ENCODE data around the gene ST6GAL2.
A peak's percentile ranks its signal among the peaks of the same experiment; 100 is the strongest.

ST6GAL2 gene

DNA sequence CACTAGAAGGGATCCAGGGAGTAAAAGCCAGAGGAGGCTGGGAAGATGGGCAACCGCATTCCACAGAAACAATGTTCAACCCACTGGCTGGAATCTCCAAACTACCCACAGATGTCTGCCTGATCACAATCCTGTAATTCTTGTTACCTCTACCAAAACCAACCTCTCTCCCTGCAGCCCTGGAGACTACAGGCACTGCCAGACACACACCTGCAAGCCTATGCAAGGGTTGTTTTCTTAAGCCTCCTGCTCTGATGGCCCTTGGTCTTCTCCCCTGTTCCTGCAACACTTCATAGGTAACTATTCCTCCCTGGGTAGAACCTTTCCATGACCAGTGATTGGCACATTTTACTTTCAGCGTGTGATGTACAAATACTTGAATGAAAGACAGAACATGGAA is 21.9 kb downstream of the ST6GAL2 start:
- DNase-seq (ENCODE audit: low spot score): no peak

DNA sequence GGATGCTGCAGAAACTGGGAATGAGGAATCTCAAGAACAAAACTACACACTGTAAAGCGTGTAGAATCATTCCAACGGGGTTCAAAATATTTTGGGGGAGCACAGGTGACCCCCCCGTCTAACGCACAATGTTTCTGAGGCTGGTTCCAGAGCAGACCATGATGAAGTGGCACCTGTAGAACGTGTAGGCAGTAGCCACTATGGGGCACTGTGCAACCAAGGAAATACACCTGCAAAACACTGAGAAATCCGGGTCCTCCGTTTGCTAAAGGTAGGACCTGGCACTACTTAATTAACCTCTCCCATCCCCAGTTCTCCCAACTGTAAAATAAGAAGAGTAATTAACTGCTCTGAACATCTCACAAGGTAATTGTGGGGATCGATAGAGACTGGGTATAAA is 22.6 kb downstream of the ST6GAL2 start:
- DNase-seq (ENCODE audit: low spot score): no peak

DNA sequence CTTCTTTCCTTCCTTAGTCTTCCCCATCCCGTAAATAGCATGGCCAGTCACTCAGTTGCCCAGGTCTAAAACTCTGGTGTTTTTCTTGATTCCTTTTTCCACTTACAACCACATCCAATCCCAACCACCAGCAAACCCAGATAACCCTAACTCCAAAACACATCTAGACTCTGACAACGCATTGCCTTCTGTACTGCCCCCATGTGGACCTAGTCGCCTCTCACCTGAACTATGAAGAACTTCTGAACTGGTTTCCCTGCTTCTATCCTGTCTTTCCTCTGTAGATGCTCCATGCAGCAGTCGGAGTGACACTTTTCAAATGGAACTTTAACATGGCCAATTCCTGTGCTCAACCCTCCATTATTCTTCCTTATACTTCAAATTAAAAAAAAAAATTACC is 26.5 kb downstream of the ST6GAL2 start:
- DNase-seq (ENCODE audit: low spot score): no peak

DNA sequence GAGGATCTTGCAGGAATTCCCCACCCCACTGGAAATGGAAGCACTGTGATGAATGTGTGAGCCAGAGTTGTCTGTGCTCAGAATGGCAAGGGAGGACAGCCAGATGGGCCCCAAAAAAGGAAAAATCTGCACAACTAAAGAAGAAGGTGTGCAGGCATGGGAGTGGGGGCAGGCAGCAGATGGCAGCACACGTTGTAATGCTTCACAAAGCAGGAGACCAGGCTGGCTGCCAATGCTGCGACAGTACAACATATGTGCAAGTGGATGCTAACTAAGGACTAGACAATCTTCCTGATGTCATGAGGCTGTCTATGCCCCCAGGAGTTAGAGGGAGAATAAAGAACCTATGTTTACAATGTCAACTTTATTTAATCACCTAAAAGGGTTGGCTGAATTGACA is 27.2 kb downstream of the ST6GAL2 start:
- DNase-seq (ENCODE audit: low spot score): peak; percentile 31

DNA sequence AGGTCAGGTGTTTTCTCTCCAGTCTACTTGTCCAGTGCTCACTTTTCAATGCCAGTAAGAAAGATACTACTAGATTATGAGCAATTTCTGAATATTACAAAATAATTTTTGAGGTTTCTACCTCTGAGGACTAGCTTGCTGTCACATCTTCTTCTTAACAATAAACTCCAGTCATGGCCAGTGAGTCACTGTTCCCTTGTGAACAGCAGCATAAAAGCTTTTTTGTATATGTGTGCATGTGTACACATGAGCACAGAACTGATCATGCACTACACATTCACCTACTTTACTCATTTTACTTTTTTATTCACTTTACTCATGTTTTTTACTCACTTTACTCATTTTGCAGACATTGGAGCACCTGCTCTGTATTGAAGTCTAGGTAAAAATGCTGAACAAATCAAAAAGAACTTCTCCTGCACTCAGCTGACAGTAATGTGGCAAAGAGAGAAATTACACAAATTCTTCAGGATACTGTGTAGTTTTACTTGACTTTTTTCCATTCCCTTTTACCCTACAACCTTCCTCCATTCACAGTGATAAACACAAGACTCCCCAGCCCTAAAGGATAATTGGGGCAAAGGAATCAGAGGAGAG is 28.0 kb downstream of the ST6GAL2 start:
- no peak for DNase-seq (ENCODE audit: low spot score)

DNA sequence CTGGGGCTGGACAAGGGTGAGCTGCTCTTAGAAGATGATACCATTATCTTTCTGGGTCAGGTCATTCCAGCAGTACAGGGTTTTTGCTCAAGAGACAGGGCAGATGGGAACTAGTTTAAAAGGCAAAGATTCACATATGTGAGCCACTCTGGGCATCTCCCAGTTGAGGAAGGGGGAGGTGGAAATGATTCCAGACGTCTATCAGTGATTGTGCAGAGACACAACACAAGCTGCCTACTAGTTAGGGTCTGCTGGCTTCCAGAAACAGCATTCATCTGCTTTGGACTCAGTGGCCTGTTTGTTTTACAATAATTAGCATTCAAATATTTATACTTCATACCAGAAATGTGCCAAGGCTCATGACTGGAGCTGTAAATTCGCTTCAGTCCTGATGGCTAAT is 32.3 kb downstream of the ST6GAL2 start:
- no peak for DNase-seq (ENCODE audit: low spot score)

DNA sequence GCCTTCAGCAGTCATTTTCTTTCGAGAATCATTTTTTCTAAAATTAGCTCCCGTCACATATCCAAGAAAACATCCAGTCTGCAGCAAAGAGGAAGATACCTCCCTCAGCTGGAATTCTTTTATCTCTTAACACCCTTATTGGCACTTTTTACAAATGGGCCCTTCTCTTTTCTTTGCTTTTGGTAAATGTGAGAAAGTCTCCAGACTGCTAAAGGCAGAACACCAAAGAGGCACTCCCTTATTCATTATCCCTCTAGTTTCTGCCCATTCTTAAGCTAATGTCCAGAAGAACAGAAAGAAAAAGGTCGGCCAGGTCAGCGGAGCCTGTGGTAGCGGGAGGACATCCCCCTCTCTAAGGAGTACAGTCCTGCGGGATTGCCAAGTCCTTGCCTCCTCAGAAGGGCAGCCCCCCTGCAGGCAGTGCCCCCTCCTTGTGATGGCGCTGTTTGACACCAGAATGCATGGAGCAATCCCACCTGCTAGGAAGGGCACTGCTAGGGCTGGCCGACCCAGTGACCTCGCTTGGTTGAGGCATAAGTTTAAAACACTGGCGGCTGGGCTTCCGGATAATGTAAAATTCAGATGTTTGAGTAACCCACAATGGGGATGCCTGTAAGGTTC is 34.0 kb downstream of the ST6GAL2 start:
- no peak for DNase-seq (ENCODE audit: low spot score)

DNA sequence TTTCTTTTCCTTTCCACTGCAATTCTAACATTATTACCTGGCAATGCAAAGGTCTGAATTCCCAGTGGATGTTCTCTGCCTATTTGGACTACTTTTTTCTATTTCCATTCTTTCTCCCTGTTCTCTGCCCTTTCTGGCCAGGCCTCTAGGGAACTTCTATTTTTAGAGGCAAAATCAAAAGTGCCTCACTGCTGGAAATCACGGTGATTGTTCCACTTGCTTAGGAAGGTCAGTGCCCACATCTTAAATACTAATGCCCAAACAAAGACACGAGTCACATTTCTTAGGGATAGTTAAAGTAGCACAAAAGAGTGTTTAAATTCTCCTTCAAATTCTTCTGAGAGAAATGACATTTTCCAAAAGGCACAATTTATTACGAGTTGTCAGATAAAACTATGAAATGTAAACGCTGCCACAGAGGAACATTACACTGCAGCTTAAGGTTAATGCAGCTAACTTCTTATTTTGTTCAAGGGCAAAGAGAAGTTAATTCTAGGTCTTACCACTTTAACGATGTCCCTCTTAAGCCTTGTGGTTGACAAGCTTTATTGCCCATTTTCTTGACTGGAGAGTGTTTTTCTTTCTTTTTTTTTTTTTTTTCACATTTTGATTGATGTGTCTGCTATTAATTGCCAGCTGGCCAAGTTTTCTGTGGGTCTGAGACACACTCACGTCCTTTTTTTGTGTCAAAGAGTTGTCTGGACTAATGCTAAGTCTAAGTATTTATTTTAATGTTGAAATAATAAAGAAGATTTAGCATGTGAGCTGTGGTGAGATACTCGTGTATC is 34.7 kb downstream of the ST6GAL2 start:
- no peak for DNase-seq (ENCODE audit: low spot score)

DNA sequence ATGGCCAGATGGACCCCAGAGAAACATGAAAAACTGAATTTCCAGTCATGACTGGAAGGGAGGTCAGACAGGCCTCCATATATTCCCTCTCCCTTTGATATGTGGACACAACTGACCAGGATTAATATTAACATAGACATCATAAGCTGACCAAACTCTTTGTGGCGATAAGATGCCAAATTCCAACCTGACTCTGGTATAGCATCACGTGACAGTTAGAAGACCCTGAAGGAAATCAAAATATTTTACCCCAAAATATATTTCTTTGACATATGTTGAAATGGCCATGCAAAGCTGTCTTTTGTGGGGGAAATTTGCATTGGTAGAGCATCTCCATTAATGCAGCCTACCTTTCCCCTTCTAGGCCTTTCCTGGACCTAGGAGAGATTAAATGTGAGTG is 36.7 kb downstream of the ST6GAL2 start:
- DNase-seq (ENCODE audit: low spot score): no peak

DNA sequence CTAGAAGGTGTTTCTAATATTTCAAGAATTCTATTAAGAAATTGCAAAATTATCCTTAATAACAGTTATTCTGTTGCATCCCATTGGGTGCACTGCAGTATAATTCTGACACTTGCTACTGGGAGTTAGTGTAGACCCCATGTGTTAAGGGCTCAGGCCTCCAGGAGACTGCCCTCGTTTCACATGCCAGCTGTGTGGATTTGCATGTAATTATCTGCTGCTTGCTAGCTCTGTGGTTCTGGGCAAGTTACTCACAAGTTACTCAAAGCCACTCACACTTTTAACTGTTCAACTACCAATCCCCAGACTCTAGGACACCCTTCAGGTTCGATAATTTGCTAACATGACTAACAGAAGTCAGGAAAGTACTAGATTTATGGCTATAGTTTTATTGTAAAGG is 38.6 kb downstream of the ST6GAL2 start:
- no peak for DNase-seq (ENCODE audit: low spot score)

DNA sequence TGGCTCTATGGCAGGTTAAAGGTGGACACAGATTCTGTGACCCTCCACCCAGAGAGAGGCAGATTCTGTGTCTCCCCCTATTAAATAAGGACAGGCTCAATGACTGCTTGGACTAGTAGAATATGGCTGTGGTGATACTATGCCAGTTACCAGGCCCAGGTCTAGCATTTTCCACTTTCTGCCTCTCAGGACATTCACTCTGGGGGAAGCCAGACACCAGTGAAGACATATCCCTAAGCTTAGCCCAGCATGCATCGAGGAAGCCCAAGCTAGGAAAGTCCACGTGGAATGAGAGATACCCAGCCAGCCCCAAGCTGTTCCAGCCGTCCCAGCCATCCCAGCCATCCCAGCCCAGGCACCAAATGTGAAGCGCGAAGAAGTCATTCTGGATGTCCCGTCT is 40.3 kb downstream of the ST6GAL2 start:
- DNase-seq (ENCODE audit: low spot score): no peak

DNA sequence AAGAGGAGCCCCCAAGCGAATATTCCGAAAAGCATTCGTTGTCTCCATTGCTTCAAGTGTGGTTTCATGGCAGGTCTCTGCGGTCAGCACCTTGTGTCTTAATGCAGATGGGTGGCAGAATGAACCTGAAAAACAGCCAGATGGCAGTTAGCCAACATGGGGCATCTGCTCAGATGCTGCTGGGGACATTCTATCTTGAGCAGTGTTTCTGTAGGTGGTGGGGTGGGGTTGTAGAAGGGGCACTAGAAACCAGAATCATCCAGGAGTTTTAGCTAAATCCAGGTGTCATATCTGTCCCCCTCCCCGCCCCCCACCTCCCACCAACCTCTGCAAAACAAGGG is 42.1 kb downstream of the ST6GAL2 start:
- DNase-seq (ENCODE audit: low spot score): no peak

DNA sequence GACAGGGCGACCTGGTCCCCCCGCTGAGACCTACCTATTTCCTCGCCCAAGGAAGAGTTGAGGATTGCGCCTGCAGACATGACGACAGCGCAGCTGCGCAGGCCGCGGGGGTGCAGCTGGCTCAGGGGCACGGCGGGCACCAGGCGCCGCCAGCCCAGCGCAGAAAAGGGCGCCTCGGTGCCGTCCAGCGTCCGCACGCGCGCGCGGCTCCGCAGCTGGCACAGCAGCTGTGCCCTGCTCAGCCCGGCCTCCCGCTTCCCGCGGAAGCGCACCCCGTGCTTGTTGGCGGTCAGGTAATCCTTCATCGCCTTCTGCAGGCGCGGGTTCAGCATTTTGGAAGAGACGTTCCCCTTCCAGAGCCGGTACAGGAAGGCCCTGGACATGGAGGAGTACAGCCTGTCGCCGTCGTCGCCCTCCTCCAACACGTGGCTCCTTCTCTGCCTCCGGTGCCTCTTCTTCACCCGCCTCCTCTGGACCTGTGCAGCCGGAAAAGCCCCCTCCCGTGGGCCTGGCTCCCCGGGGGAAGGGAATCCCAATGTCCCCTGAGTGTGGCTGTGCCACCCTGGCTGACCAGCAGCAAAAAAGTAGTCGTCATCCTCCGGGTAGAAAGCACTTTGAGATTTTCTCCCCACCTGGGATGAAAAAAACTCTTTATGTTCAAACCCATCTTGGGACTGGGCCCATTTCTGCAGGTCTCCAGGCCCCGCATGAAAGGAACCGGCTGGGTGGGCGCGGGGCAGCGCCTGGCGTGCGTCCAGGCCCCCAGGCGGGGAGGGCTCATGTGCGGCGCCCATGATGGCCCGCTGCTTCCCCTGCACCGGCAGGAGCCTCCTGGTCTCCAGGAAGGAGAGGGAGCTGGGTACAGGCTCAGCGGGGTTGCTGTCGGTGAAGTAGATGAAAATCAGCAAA is 42.7 kb downstream of the ST6GAL2 start:
- DNase-seq (ENCODE audit: low spot score): no peak

DNA sequence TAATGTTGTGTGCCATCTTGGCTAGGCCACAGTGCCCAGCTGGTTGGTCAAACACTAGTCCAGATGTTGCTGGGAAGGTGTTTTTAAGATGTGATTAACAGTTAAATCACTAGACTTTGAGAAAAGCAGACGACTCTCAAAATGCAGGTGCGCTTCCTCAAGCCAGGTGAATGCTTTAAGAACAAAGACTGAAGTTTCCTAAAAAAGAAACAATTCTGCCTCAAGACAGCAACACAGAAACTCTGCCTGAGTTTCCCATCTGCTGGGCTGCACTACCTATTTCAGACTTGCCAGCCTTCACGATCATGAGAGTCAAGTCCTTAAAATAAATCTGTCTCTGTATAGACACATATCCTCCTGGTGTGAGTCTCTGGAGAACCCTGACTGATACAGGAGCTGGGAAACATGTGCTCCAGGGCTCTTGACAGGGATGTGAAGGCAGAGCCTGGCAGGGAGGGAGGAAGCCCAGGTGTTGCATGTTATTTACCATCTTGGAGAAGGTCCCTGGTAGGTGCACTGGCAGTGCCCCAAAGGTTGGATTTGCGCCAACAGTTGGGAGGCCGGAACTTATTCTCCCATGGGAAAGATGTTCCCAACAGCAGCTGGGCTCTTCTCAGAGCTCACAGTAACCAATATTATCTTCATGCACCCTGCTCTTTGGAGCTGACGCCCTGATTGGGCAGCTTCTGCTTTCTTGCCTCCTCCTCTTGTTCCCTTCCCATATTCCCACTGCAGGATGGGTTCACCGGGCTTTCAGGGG is 43.9 kb downstream of the ST6GAL2 start:
- no peak for DNase-seq (ENCODE audit: low spot score)

DNA sequence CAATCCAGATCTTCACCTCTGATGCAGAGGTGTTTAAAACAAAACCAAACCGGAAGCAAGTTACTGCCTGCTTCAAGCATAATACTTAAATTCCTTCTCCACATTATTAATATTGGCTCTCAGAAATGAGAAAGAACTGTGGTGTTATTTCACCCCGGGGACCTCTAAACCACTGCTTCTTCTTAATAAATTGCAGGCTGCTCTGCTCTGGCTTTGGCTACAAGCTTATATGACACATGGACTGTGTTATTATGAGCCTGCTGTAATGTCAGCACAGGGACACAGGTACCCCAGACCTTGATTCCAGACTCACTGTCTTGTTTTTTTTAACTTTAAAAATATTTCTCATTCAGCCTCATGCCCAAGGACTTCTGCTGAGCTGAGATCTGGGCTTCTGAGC is 45.1 kb downstream of the ST6GAL2 start:
- DNase-seq (ENCODE audit: low spot score): no peak

DNA sequence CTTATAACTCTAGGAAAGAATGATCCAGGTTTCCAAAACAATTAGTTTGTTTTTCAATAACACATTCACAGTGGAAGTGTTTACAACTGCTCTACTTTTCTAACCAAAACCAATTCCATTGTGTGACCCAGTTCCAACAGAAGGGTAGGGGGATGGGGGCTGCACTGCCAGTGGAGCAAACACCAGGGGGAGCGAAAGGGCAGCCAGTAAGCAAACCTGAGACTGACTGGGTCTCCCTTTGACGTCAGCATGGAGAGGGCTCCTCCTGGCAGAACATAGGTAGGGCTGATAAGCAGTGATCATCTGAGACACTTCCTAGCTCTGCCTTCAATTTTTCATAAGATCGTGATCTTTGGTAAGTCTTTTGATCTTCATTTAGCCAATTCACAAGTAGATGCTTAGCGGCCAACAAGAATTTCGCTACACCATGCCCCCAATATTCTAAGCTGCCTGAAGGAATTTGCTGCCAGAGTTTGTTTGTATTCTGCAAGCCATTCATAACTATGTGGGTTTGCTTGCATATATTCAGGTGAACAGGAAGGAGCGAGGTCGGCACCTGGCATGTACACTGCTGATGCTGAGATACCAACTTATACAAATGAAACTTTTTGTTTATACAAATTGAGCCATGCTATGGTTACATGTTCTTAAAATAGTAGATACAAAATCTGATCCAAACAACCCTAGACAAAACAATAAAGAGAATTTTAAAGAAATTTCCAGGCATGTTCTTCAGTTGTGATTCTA is 45.9 kb downstream of the ST6GAL2 start:
- DNase-seq (ENCODE audit: low spot score): peak; percentile 36

DNA sequence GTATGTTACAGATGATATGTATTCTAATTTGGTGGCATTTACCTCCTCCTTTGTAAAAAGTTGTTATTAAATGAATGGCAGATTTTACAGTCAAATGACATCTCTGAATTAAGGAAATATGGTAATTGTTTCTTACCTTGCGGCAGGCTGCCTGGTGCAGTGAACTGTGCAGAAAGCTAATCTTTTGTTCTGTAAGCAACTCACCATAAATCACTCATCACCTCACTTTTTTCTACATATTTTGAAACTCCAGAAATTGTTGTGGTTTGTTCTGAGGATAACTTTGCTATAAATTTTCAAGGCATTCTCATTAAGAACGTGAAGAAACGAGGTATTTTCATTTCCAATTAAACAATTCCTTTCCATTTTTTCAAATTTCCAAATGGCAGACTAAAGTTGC is 52.7 kb downstream of the ST6GAL2 start:
- no peak for DNase-seq (ENCODE audit: low spot score)

DNA sequence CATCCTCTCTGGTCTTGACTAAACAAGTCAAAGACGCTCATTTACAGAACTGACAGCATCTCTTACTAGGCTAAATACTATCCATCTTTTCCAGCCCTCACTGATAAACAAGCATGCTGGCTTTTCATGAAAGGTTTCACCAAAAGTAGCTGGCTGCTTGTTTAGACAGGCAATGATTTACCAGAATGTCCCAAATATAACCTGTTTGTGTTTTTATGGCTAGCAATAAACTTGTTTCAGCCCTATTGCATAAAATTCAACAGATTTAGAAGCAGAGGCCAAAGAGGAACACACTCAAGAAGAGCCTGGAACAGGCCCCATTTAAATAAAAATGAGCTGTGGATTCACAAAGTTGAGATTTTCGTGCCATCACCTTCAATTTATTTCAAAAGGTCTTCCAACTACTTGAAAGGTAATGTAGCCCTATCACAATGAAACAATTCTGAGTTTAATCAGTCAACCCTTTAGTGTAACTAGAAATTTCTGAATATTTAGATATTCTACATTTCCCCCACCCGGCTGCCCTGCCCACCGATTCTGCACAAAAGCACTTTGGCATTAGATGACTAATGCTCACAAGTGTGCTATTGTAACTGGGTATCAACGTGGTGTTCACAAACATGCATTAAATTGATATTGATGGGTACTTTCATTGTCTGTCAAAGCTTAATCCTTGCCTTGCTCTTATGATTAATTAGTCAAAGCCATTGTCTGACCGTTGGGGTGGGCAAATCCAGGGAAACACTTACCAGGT is 54.0 kb downstream of the ST6GAL2 start:
- no peak for DNase-seq (ENCODE audit: low spot score)

DNA sequence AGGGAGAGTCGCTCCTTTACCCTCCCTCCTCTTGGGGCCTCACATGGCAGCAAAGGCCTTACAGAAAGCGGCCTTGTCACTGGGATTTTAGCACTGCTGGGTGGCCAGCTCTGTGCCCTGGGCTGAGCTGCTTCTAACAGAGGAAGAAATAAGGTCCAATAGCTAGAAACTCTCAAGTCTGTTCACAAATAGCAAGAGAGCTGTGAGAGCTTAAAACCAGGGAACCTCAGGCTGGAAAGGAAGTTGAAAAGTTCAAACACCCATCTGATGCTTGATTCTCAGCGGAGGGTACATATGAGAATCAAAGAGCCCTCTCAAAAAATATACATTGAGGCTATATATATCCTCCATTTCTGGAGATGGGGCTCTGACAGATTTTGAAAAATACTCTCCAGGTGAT is 54.7 kb downstream of the ST6GAL2 start:
- DNase-seq (ENCODE audit: low spot score): no peak

DNA sequence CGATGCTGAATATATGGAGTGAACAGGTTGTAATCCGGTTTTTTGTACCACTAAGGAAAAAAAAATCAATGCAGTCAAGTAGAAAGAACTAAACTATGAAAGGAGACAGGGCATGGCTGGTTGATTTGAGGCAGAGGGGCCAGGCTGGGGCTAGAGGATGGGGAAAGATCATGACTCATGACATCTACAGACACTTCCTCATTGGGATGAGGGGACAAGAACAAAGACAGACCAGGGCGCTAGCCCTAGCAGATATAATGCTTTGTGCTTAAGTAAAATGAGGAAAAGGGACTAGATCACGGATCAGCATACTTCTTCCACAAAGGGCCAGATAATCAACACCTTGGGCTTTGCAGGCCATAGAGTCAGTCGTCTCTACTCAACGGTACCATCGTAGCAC is 55.8 kb downstream of the ST6GAL2 start:
- DNase-seq (ENCODE audit: low spot score): no peak

Data from Ammon's horn (tissue), 1 donor.